ENCODE results near the gene COL4A1.

COL4A1 gene

DNA sequence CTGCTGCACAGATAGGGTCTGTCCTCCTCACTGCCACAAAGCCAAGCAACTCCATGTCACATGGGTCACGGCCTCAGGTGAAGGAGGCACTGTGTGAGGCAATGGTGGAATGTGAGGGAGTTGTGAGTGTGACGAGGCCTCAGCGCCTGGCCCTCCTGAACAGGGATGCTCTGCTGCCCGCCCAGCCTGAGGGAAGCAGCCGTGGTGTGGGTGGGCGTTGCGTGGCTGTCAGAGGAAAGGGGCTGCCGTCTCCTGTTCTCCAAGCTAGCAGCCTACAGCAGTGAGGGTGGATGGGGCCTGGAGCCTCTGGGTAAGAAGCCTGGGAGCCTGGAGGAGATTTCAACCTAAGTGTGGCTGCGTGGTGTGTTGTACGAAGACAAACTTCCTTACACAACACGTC lies 125.0 kb downstream of the COL4A1 start:
- DNase-seq: no peak

DNA sequence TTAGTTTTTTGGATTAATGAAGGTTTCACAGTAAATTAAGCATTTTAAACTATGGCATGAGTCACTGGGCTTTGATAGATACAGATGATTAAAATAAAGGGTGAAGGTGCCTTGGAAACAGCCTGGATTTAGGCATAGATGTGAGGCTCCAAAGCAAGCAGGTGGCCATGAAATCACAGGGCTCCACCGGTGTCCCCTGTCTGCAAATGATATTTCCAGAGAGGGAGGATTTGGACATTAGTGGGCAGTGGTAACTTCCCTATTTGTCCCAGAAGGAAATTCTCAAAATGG lies 127.2 kb downstream of the COL4A1 start:
- DNase-seq: no peak

- DNase-seq: no peak
Measured at GRCh38 chr13:110179116-110179856, 127.7 kb downstream of the COL4A1 start.

DNA sequence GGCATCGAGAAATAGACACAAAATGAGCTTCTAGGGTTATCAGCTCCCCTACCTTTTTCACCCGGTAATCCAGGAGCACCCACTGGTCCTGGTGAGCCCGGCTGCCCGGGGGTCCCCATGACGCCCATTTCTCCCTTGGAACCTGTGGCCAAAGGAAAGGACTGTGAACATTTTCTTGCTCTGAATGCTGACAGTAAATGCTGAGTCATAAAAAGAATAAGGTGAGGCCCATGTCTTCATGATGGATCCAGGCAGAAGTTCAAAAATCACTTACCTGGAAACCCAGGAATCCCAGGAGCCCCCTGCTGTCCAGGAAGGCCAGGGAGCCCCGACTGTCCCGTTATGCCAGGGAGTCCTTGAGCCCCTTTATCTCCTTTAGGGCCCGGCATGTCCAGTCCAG lies 129.2 kb downstream of the COL4A1 start:
- DNase-seq: no peak

DNA sequence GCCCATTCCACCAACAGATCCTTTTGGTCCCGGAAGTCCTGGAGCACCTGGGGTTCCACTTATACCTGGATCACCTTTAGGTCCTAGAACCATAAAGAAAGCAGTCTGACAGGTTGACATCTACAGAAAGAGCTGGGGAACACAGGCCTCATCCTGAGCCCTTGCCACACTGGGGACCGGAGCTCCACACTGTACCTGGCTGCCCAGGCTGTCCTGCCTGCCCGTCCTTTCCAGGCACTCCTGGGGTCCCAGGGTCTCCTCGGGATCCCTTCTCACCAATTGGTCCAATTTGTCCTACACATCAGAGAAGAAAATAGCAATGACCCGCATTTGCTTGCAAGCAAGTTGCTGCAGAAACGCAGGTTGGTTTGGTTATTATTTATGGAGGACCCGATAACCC lies 130.5 kb downstream of the COL4A1 start:
- DNase-seq: no peak

DNA sequence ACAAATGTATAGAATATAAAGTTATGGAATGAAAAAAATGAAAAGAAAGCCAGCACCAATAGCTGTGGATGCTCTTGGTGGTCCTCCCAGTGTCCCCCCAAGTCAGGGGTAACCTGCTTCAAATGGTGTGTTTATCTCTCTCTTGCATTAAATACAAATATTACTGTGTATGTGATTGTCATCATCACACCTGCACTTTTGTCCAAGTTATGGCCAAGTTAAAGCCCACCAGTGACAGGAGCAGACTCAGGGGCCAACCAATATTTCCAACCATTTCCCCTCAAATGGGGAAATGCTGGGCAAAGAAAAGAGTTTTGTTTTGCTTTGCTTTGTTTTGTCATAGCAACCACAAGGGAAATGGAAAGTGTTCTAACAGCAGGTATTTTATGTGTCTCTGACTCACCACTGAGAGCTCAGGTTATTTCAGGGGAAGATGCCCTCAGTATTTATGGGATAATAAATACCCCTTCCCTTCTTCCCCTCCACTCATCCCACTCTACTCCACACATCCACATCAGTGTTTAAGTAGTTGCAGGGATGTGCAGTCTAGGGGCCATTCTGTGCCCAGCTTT lies 133.6 kb downstream of the COL4A1 start:
- no peak for DNase-seq

DNA sequence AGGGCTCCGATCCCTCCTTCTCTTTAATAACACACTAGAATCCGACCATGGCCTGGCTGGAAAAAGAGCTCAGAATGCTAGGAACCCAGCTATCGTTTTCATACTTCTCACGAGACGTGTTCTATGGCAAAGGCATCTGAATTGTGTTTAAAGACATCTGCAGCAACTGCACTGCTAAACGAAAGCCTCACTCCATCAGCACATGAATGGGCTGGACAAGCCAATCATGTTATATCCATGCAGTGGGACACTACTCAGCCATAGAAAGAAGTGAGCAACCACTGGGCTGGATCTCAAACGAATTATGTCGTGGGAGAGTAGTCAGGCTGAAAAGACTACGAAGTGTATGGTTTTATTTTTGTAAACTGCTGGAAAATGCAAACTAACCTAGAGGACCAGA lies 136.1 kb downstream of the COL4A1 start:
- no peak for DNase-seq

DNA sequence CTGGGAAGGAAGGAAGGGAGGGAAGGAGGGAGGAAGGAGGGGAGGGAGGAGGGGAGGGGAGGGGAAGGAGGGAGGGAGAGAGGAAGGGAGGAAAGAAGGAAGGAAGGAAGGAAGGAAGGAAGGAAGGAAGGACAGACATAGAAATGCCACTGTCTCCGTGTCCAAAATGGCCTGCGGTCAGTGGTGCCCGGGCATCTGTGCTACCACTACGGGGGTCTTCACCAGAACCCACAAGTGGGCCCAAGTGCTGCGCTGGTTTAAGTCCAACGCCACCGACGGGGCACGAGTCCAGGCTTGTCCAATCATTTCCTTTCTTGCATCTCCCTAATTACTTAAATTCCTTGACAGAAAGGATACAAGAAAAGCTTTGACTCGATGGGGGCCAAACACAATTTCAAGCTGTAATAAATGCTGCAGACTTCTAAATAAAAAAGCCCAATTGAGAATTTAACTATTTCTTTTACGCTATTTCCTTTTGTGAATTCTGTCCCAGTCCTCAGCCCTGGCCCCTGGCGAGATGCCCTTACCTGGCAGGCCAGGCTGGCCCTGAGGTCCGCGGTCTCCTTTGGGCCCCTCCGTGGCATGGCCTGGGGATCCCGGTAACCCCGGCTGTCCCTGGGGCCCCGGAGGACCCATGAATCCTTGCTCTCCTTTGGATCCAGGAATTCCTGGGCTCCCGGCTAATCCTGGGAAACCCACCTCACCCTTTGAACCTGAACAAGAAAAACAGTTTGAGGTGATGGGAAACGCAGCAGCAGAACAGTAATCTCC lies 136.8 kb downstream of the COL4A1 start:
- DNase-seq: no peak

- no peak for DNase-seq
Measured at GRCh38 chr13:110168999-110169933, 137.7 kb downstream of the COL4A1 start.

DNA sequence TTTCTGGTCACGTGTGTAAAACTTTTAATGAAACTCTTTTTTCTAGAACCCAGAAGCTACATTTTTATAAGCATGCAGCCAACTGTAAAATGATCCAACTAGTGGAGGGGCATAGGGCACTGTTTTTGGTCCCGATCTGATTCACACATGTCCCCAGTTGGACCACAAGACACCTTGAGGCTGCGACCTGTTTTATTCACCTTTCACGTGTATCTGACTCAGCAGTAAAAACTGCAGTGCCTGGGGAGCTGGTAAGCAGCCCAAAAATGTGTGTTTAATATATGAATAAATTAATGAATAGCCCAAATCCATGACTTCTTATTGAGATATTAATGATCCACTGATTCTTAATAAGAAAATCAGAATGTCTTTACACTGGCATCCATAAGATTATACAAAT lies 140.4 kb downstream of the COL4A1 start:
- DNase-seq: no peak

DNA sequence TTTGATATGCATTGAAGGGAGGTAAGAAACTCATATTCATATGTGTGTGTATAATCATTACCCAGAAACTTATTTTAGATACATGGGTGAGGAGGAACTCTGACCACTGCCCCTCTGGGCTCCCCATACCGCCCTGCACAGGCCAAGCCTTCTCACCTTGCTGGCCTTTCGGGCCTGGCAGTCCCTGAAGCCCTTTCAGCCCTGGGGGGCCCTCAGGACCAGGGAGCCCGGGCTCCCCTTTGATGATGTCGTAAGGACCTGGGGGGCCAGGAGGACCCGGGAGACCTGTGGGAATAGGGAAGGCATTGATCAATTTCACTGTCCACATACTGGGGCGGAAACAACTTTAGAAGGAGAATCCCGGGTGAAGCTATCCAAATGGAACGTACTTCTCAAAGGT lies 142.3 kb downstream of the COL4A1 start:
- DNase-seq: no peak

DNA sequence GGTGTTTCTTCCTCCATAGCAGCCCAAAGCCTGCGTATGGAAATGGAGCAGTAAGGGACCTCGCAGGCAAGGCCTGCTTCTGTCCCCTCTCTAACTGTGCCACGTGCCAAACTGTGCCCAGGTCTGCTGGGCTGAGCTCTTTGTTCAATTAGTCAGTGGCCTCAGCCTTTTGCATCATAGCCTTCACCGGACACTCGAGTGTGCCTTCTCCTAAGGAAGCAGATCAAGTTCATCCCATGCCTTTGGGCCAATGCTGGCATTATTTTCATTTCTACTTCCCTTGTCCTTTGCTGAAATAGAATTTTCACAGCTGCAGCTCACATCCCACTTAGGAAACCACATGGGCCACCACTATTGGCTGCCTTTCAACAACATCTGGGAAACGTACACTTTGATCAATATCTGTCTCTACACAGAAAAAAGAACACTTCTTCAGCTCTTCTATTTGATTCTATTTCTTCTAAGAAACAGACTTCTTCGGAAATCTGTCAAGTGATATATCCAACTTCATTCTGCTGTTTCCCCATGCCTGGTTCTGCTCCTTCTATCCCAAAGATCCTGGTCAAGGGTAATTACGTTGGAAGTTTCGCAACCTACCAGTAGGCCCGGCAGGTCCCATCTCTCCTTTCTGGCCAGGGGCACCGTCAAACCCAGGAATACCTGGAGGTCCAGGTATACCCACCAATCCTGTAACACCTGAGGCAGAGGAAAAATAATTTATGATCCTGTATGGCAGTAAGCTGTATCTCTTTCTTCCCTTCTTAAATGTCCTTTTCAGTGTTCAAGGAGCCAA lies 143.9 kb downstream of the COL4A1 start:
- DNase-seq: no peak

DNA sequence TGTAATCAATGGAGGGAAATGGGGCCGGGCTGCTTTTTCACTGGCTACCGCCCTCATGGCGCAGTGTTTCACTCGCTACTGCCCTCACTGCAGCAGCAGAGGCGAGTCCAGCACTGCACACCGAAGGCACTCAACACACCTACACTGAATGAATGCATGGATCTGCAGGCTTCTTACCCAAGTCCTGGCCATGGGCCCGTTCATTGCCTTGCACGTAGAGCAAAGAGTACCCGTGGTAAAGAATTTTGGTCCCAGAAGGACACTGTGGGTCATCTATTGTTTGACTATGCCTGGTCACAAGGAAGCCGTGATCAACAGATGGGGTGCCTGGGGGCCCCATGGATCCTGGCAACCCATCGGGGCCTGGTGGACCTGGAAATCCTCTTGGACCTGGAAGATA lies 144.9 kb downstream of the COL4A1 start:
- DNase-seq: no peak

- no peak for DNase-seq
Measured at GRCh38 chr13:110161112-110161882, 145.7 kb downstream of the COL4A1 start.

DNA sequence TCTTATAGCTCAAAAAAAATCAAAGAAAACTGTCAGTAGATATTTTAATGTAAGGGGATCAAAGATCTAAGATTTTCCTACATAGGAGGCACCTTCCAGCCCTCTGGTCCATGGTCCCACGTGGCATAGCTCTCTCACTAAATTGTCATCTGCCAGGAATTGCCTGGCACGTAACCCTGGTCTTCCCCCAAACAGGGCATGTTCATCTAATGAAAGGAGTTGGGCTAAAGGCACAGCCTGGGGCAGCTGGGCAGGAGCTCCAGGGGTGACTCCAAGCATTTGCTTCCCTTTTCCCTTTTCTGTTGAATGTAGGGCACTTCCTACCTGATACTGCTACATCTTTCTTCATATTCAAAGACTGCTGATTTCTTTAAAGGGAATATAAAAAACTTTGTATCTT lies 148.7 kb downstream of the COL4A1 start:
- no peak for DNase-seq

DNA sequence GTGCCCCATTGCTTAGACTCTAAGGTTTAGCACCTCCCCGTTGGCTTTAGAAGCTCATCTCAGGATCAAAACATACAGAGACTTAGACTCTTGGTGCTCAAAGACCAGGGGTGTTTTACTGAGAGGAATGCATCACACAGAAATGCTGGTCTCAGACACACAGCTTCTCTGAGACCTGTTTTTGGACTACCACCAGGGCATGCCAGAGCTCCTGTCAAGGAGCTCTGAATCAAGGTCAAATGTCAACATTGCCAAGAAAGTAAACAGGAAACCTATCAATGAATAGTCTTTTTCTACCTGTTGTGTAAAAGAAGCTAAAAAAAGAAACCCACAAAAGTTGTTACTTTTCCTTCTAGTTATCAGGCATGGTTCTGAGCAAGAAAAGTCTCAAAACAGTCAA lies 149.2 kb downstream of the COL4A1 start:
- no peak for DNase-seq

DNA sequence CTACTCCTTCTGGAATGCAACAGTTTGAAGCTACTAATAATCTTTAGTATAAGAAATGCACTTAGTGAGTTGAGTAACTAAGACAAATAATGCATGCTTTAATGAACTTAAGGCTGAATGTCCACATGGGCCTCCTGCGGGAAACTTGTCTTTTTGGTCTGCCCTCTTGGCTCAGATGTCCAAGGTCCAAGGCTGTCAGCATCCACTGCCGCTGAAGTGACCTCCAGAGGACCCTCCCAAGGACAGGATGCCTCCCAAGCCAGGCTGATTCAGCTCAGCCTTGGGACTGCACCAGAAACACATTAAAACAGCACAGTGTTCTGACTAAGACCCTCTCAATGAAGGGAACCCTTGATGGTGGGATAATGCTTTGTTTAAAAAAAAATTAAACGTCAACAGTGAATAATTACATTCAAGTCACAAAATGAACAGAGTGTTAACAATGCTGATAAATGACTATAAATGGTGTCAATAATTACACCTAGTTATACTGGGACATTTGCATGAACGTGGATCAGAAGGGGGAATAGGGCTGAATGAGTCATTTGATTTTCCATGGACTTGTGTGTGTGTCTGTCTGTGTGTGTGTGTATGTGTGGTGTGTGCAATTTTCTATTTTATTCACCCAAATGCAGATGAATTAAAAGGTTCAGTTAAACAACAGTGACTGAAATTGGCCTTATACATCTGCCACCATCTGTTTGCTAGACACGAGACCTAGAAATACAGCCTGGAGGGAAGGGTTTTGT lies 150.5 kb downstream of the COL4A1 start:
- no peak for DNase-seq

GRCh38 chr13:110155072-110155471 lies 151.9 kb downstream of the COL4A1 start:
- DNase-seq: no peak

DNA sequence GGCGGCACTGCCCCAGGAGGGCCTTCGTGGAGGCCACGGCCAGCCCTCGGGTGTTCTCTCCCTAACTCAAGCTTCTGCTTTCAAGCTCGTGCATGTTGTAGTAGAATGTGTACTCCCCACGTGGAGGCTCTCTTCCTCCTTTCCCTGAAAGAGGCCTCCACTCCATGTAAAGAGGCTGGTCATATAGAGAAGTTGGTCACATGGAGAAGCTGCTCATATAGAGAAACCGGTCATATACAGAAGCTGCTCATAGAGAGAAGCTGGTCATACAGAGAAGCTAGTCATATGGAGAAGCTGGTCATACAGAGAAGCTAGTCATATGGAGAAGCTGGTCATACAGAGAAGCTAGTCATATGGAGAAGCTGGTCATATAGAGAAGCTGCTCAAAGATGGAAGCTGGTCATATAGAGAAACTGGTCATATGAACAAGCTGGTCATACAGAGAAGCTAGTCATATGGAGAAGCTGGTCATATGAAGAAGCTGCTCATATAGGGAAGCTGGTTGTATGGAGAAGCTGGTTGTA lies 152.5 kb downstream of the COL4A1 start:
- DNase-seq: no peak

DNA sequence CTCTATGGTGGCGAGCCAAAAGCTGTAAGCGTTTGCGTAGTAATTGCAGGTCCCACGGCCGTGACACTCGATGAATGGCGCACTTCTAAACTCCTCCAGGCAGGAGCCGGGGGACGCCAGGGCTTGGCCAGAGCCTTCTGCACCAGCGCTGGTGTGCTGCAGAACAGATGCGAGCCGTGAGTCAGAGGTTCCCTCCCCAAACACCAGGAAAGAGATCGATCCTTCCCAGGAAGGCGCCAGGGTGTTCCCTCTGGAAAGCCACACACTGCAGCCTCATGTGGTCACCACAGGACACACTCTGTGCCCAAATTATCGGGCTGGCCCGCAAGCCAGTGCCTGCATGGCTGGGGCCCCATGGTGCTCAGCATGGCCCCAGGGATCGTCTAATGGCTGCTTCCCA lies 154.6 kb downstream of the COL4A1 start:
- no peak for DNase-seq

- DNase-seq: no peak
Measured at GRCh38 chr13:110151462-110151861, 155.5 kb downstream of the COL4A1 start.

All from activated naive CD4-positive, alpha-beta T cell treated with anti-CD3 and anti-CD28 coated beads, Interleukin-2, amount 50 U/mL, for 16 hours (primary cell).